Body of pancreas (tissue), 4 donors: ENCODE measurements around the gene NUDT16.

Experiments used
- CTCF ChIP-seq, 7 experiments: fragments of 450-650 bp in 4 of 7; fragments of 200-600 bp in 3 of 7; sonication (generic) in 3 of 7; IDR thresholded peaks; one replicate each; pipeline ENCODE4 v1.5.1; 2016 to 2019; ENCODE audit warnings: antibody characterized with exemption in 7 of 7
- POLR2A ChIP-seq, 3 donors: fragments of 450-650 bp; IDR thresholded peaks; one replicate each; pipeline ENCODE4 v1.6.1; 2016; ENCODE audit warnings: antibody characterized with exemption in 3 of 3, mild to moderate bottlenecking in 2 of 3

GRCh38 chr3:131393051-131393450 is 11.5 kb downstream of the NUDT16 start:
- TF ChIP-seq POLR2A (IDR thresholded peaks at IDR 0.05) (no peak), CTCF (IDR thresholded peaks at IDR 0.05) (no peak)
